H9 (cell line): ENCODE data around the gene RPL19. TPM values are rescaled to one million over a fixed set of nuclear protein-coding genes. Genes with fewer than 3 reads are reported as not detected.

Source experiments
- DNase-seq: peaks from one replicate; pipeline ENCODE4 v3.0.0-alpha.2; 2017
- H2AFZ ChIP-seq: one replicate; pipeline ENCODE4 v1.6.1; 2013; ENCODE audit warnings: mild to moderate bottlenecking, low read length, control low read depth, moderate library complexity
- H2AK5ac ChIP-seq: 2 replicates; pipeline ENCODE4 v1.6.1; 2013; ENCODE audit warnings: low read length, control low read depth, mixed read lengths; ENCODE audit not compliant: insufficient read length
- H2BK120ac ChIP-seq: one replicate; pipeline ENCODE4 v1.6.1; 2013; ENCODE audit warnings: low read depth, mild to moderate bottlenecking, low read length, control low read depth, inconsistent platforms; ENCODE audit not compliant: poor library complexity, severe bottlenecking
- H2BK12ac ChIP-seq: 2 replicates; pipeline ENCODE4 v1.6.1; 2013; ENCODE audit warnings: low read length, control low read depth, mixed read lengths, low read depth; ENCODE audit not compliant: insufficient read length
- H2BK15ac ChIP-seq: 2 replicates; pipeline ENCODE4 v1.6.1; 2013; ENCODE audit warnings: low read depth, low read length, control low read depth
- H2BK20ac ChIP-seq: one replicate; pipeline ENCODE4 v1.6.1; 2013; ENCODE audit warnings: low read depth, mild to moderate bottlenecking, low read length, control low read depth, inconsistent platforms; ENCODE audit not compliant: poor library complexity, severe bottlenecking
- H2BK5ac ChIP-seq: 2 replicates; pipeline ENCODE4 v1.6.1; 2013; ENCODE audit warnings: low read length, control low read depth, mixed read lengths; ENCODE audit not compliant: insufficient read length
- H3K14ac ChIP-seq: 2 replicates; pipeline ENCODE4 v1.6.1; 2013; ENCODE audit warnings: low read length, control low read depth; ENCODE audit not compliant: insufficient read depth
- H3K18ac ChIP-seq: 2 replicates; pipeline ENCODE4 v1.6.1; 2013; ENCODE audit warnings: low read depth, mild to moderate bottlenecking, mixed read lengths, low read length, control low read depth; ENCODE audit not compliant: insufficient read length
- H3K23ac ChIP-seq: 2 replicates; pipeline ENCODE4 v1.6.1; 2013; ENCODE audit warnings: low read length, control low read depth, mixed read lengths, low read depth; ENCODE audit not compliant: insufficient read length
- H3K23me2 ChIP-seq: 2 replicates; pipeline ENCODE4 v1.6.1; 2013; ENCODE audit warnings: low read depth, mild to moderate bottlenecking, mixed read lengths, low read length, control low read depth; ENCODE audit not compliant: insufficient read length, poor library complexity, severe bottlenecking
- H3K27ac ChIP-seq: 2 replicates; pipeline ENCODE4 v1.5.1; 2013; ENCODE audit warnings: low read length, control low read depth, mixed read lengths, low read depth; ENCODE audit not compliant: insufficient read length
- H3K27me3 ChIP-seq: 2 replicates; pipeline ENCODE4 v1.6.1; 2013; ENCODE audit warnings: low read length, control low read depth, inconsistent platforms; ENCODE audit not compliant: insufficient read depth
- H3K4ac ChIP-seq: 2 replicates; pipeline ENCODE4 v1.6.1; 2013; ENCODE audit warnings: low read depth, mild to moderate bottlenecking, control low read depth, inconsistent platforms, low read length, moderate library complexity
- H3K4me1 ChIP-seq: 2 replicates; pipeline ENCODE4 v1.6.1; 2013; ENCODE audit warnings: low read length, control low read depth, inconsistent platforms; ENCODE audit not compliant: insufficient read depth
- H3K4me2 ChIP-seq: 2 replicates; pipeline ENCODE4 v1.6.1; 2013; ENCODE audit warnings: low read length, control low read depth, mixed read lengths; ENCODE audit not compliant: insufficient read length, insufficient read depth
- H3K56ac ChIP-seq: 2 replicates; pipeline ENCODE4 v1.6.1; 2013; ENCODE audit warnings: low read depth, mild to moderate bottlenecking, mixed read lengths, low read length, control low read depth; ENCODE audit not compliant: insufficient read length
- H3K79me1 ChIP-seq: 2 replicates; pipeline ENCODE4 v1.6.1; 2013; ENCODE audit warnings: low read depth, mild to moderate bottlenecking, moderate library complexity, low read length, control low read depth, inconsistent platforms; ENCODE audit not compliant: insufficient read depth, poor library complexity, severe bottlenecking
- H3K79me2 ChIP-seq: 2 replicates; pipeline ENCODE4 v1.6.1; 2013; ENCODE audit warnings: low read length, control low read depth, inconsistent platforms; ENCODE audit not compliant: insufficient read depth
- H3K9ac ChIP-seq: 2 replicates; pipeline ENCODE4 v1.6.1; 2013; ENCODE audit warnings: low read length, control low read depth, mixed read lengths; ENCODE audit not compliant: insufficient read length; ENCODE audit errors: extremely low read depth
- H3K9me3 ChIP-seq: one replicate; pipeline ENCODE4 v1.6.1; 2013; ENCODE audit warnings: low read depth, low read length, inconsistent platforms; ENCODE audit not compliant: control insufficient read depth
- H3T11ph ChIP-seq: one replicate; pipeline ENCODE4 v1.6.1; 2013; ENCODE audit warnings: mild to moderate bottlenecking, low read length, control low read depth, inconsistent platforms
- H4K20me1 ChIP-seq: one replicate; pipeline ENCODE4 v1.6.1; 2013; ENCODE audit not compliant: control insufficient read depth, insufficient read length, insufficient read depth
- H4K5ac ChIP-seq: 2 replicates; pipeline ENCODE4 v1.6.1; 2013; ENCODE audit warnings: low read depth, mild to moderate bottlenecking, mixed read lengths, low read length, control low read depth; ENCODE audit not compliant: insufficient read length
- H4K8ac ChIP-seq: replicated peaks from 2 replicates; pipeline ENCODE4 v1.6.1; 2013; ENCODE audit warnings: low read length, control low read depth, mixed read lengths, low read depth; ENCODE audit not compliant: insufficient read length
- H4K91ac ChIP-seq: 2 replicates; pipeline ENCODE4 v1.6.1; 2013; ENCODE audit warnings: low read depth, mild to moderate bottlenecking, moderate library complexity, mixed read lengths, low read length, control low read depth; ENCODE audit not compliant: insufficient read length
- H3K27ac Mint-ChIP-seq, 3 experiments: 2 replicates in 2 of 3; 3 replicates in 1 of 3; pipeline ENCODE4 v1.8.0; 2020 to 2021; ENCODE audit warnings: mixed read lengths in 3 of 3, mild to moderate bottlenecking in 1 of 3, moderate library complexity in 1 of 3
- H3K27me3 Mint-ChIP-seq: 2 replicates; pipeline ENCODE4 v1.8.0; 2021; ENCODE audit warnings: low read depth, mild to moderate bottlenecking, moderate library complexity, mixed read lengths
- H3K36me3 Mint-ChIP-seq, 3 experiments: 2 replicates in 2 of 3; 3 replicates in 1 of 3; pipeline ENCODE4 v1.8.0; 2020 to 2021; ENCODE audit warnings: low read depth in 3 of 3, mixed read lengths in 3 of 3; ENCODE audit not compliant: insufficient read depth in 1 of 3
- H3K4me1 Mint-ChIP-seq, 2 experiments: 2 replicates each; pipeline ENCODE4 v1.8.0; 2020; ENCODE audit warnings: mixed read lengths in 2 of 2
- H3K4me3 Mint-ChIP-seq, 2 experiments: 2 replicates in 1 of 2; 3 replicates in 1 of 2; pipeline ENCODE4 v1.8.0; 2020 to 2021; ENCODE audit warnings: mild to moderate bottlenecking in 2 of 2, mixed read lengths in 2 of 2, moderate library complexity in 1 of 2
- H3K9me3 Mint-ChIP-seq, 2 experiments: 2 replicates in 1 of 2; 3 replicates in 1 of 2; pipeline ENCODE4 v1.8.0; 2020; ENCODE audit warnings: mild to moderate bottlenecking in 2 of 2, mixed read lengths in 2 of 2, moderate library complexity in 1 of 2
- CTCF ChIP-seq: fragments of 200-600 bp; sonication (generic); conservative IDR thresholded peaks from 3 replicates; pipeline ENCODE4 v1.8.0; 2021; ENCODE audit warnings: antibody characterized with exemption, mild to moderate bottlenecking
- WGBS: extraction: QIAGEN DNeasy Blood & Tissue Kit; methylation state at CpG from one replicate; pipeline ENCODE4 v1.1.7; 2013; ENCODE audit warnings: missing lambda C conversion rate, low lambda C conversion rate, mixed read lengths; ENCODE audit not compliant: insufficient read length; ENCODE audit errors: extremely low coverage; 5-methylcytosine and 5-hydroxymethylcytosine counted together
- total RNA-seq: library from RNA; stranded (reverse); gene quantifications from 2 replicates; pipeline ENCODE4 v1.2.1, GENCODE V29; 2021

Gene RPL19
- total RNA-seq, 1 experiment from 2014 or later: 2,038 TPM

GRCh38 chr17:39197380-39198185 lies 2.5 kb upstream of the RPL19 start, which contains the start of gene CACNB1:
CACNB1 (minus strand) TSS chr17:39197669; CDS start chr17:39197495, 174 bp downstream.
- Histone ChIP-seq H2BK5ac (no peak within 1 kb of the TSS), H3K4me2 (peak within 1 kb of the TSS; percentile 68), H4K5ac (no peak within 1 kb of the TSS), H4K20me1 (peaks cover 4% of the 10 kb centered on the region), H3K9ac (peak within 1 kb of the TSS; percentile 43), H3K23me2 (peaks cover 15% of the 10 kb centered on the region), H2BK15ac (no peak within 1 kb of the TSS), H3K27me3 (no peaks in the 10 kb centered on the region), H4K8ac (no peak within 1 kb of the TSS), H4K91ac (no peak within 1 kb of the TSS), H3K4ac (no peak within 1 kb of the TSS), H3K79me2 (peaks cover 9% of the 10 kb centered on the region; the same call in 1 of the 2 replicates), H2AK5ac (no peak within 1 kb of the TSS), H3K79me1 (peaks cover 4% of the 10 kb centered on the region), H3K23ac (no peak within 1 kb of the TSS), H3K27ac (no peak within 1 kb of the TSS), H3T11ph (no peak within 1 kb of the TSS), H2BK120ac (no peak within 1 kb of the TSS), H3K56ac (no peak within 1 kb of the TSS), H2BK12ac (no peak within 1 kb of the TSS), H3K14ac (peak within 1 kb of the TSS; percentile 68), H3K18ac (no peak within 1 kb of the TSS), H2AFZ (no peak within 1 kb of the TSS), H3K4me1 (peaks cover 4% of the 10 kb centered on the region; the same call in 1 of the 2 replicates), H2BK20ac (no peak within 1 kb of the TSS), H3K9me3 (no peaks in the 10 kb centered on the region)
- TF ChIP-seq CTCF: no peak
- Mint-ChIP-seq H3K27ac (peak within 1 kb of the TSS in 2 of 3 experiments; percentile 80 to 88; a peak in 3 of 7 replicates), H3K36me3 (peaks cover 29 to 39% (median 38%) of the 10 kb centered on the region in 3 experiments), H3K4me3 (peak within 1 kb of the TSS; percentile 98), H3K27me3 (no peaks in the 10 kb centered on the region), H3K9me3 (peaks cover 0 to 7% of the 10 kb centered on the region in 2 experiments; a peak in 1 of 5 replicates), H3K4me1 (peaks cover 37 to 55% of the 10 kb centered on the region in 2 experiments)
- DNase-seq: peak; percentile 95
- no CpG with 5 or more reads among the region's 55 CpGs for WGBS
